Sigmoid colon (tissue), 7 donors: Measurements from ENCODE around the gene CYTH4. TPM values are rescaled to one million over a fixed set of nuclear protein-coding genes. Genes with fewer than 3 reads are reported as not detected.

Experiments used
- DNase-seq: peaks from one replicate; pipeline ENCODE4 v3.0.0-alpha.2; 2019
- H3K27ac ChIP-seq, 4 donors: fragments of 200-600 bp; sonication (generic); one replicate each; pipeline ENCODE4 v1.5.1; 2016 to 2019; ENCODE audit warnings: mild to moderate bottlenecking in 1 of 4
- H3K27me3 ChIP-seq, 3 donors: fragments of 200-600 bp; sonication (generic); one replicate each; pipeline ENCODE4 v1.5.1; 2019; ENCODE audit warnings: mild to moderate bottlenecking in 1 of 3
- H3K36me3 ChIP-seq, 4 donors: fragments of 200-600 bp; sonication (generic); one replicate each; pipeline ENCODE4 v1.5.1; 2016 to 2019
- H3K4me1 ChIP-seq, 4 donors: fragments of 200-600 bp; sonication (generic); one replicate each; pipeline ENCODE4 v1.5.1; 2017 to 2019
- H3K4me3 ChIP-seq, 4 donors: fragments of 200-600 bp; sonication (generic); one replicate each; pipeline ENCODE4 v1.5.1; 2017 to 2019; ENCODE audit warnings: mild to moderate bottlenecking in 2 of 4, moderate library complexity in 1 of 4
- H3K9me3 ChIP-seq, 4 donors: fragments of 200-600 bp in 3 of 4; sonication (generic) in 3 of 4; one replicate each; pipeline versions ENCODE4 v1.5.1 to v1.6.1; 2013 to 2019
- CTCF ChIP-seq, 4 experiments: fragments of 450-650 bp in 3 of 4; fragments of 200-600 bp in 1 of 4; IDR thresholded peaks; one replicate each; pipeline ENCODE4 v1.5.1; 2016 to 2019; ENCODE audit warnings: antibody characterized with exemption in 4 of 4, mild to moderate bottlenecking in 3 of 4, moderate library complexity in 2 of 4
- EP300 ChIP-seq, 4 donors: sonication (generic); formaldehyde crosslinking; IDR thresholded peaks; one replicate each; pipeline ENCODE4 v1.6.1; 2017; ENCODE audit warnings: antibody characterized with exemption in 4 of 4
- POLR2A ChIP-seq, 2 donors: fragments of 450-650 bp; IDR thresholded peaks; one replicate each; pipeline ENCODE4 v1.6.1; 2016; ENCODE audit warnings: antibody characterized with exemption in 2 of 2, mild to moderate bottlenecking in 2 of 2, moderate library complexity in 2 of 2
- POLR2AphosphoS5 ChIP-seq, 4 donors: sonication (generic); formaldehyde crosslinking; IDR thresholded peaks; one replicate each; pipeline ENCODE4 v1.6.1; 2017; ENCODE audit warnings: antibody characterized with exemption in 4 of 4
- WGBS, 2 donors: extraction: QIAGEN DNeasy Blood & Tissue Kit; methylation state at CpG; one replicate each; pipeline ENCODE4 v1.1.7; 2013; 5-methylcytosine and 5-hydroxymethylcytosine counted together
- intact Hi-C: fragments of 100-400 bp; cut with DNase I; formaldehyde crosslinking; loops from one replicate; pipeline ENCODE4 v1.15.1; 2023
- polyA plus RNA-seq, 3 donors: library from polyadenylated mRNA; stranded (reverse); fragments of 200-250 nt; gene quantifications; one replicate each; pipeline ENCODE4 v1.2.3, GENCODE V29; 2013
- total RNA-seq, 4 donors: library from RNA; depleted of rRNA; stranded (reverse); fragments of >200 nt; gene quantifications; one replicate each; pipeline ENCODE4 v1.1.0, GENCODE V29; 2016
- donor health status: healthy with polysubstance abuse.
- donor health status: Bipolar disorder and iron deficiency.
- donor health status: healthy.

CYTH4 gene
- total and polyA plus RNA-seq, 7 donors, result 4.2 to 22.0 (median 7.2) TPM

GRCh38 chr22:37357446-37358075 is 75.3 kb downstream of the CYTH4 start:
- WGBS, 2 donors, result 87 to 91% methylated on average over 10 of the region's 10 CpGs
- H3K9me3 ChIP-seq, result no peaks in the 10 kb centered on the region
- H3K27ac ChIP-seq, result no peak overlapping the region
- H3K4me1 ChIP-seq, result no peaks in the 10 kb centered on the region
- intact Hi-C loops, result no loop called here
- H3K36me3 ChIP-seq, result no peaks in the 10 kb centered on the region
- H3K27me3 ChIP-seq, result peaks cover 0 to 28% (median 0%) of the 10 kb centered on the region in 3 donors
- H3K4me3 ChIP-seq, result no peak overlapping the region
- no peak for DNase-seq
- no peak for TF ChIP-seq EP300 (IDR thresholded peaks at IDR 0.05)
- no peak for TF ChIP-seq POLR2AphosphoS5 (IDR thresholded peaks at IDR 0.05)
- no peak for TF ChIP-seq POLR2A (IDR thresholded peaks at IDR 0.05)
- no peak for TF ChIP-seq CTCF (IDR thresholded peaks at IDR 0.05)

GRCh38 chr22:37358386-37358785 is 76.1 kb downstream of the CYTH4 start:
- Histone ChIP-seq H3K4me1 (no peaks in the 10 kb centered on the region), H3K27me3 (peaks cover 0 to 25% (median 0%) of the 10 kb centered on the region in 3 donors), H3K27ac (no peak overlapping the region), H3K36me3 (no peaks in the 10 kb centered on the region), H3K4me3 (no peak overlapping the region), H3K9me3 (no peaks in the 10 kb centered on the region)
- no peak for DNase-seq
- TF ChIP-seq POLR2A (IDR thresholded peaks at IDR 0.05), result no peak
- TF ChIP-seq CTCF (IDR thresholded peaks at IDR 0.05), result no peak
- TF ChIP-seq POLR2AphosphoS5 (IDR thresholded peaks at IDR 0.05), result no peak
- TF ChIP-seq EP300 (IDR thresholded peaks at IDR 0.05), result no peak
- 88 to 92% methylated on average over 11 of the region's 11 CpGs for WGBS, 2 donors
- intact Hi-C loops, result no loop called here

- Histone ChIP-seq H3K27me3 (peaks cover 0 to 25% (median 0%) of the 10 kb centered on the region in 3 donors), H3K9me3 (no peaks in the 10 kb centered on the region), H3K36me3 (no peaks in the 10 kb centered on the region), H3K4me1 (no peaks in the 10 kb centered on the region), H3K27ac (no peak overlapping the region), H3K4me3 (no peak overlapping the region)
- no peak for DNase-seq
- TF ChIP-seq CTCF (IDR thresholded peaks at IDR 0.05) (no peak), EP300 (IDR thresholded peaks at IDR 0.05) (no peak), POLR2A (IDR thresholded peaks at IDR 0.05) (no peak), POLR2AphosphoS5 (IDR thresholded peaks at IDR 0.05) (no peak)
- 78% methylated on average over 8 of the region's 8 CpGs for WGBS, 2 donors
- intact Hi-C loops, result no loop called here
Observed at GRCh38 chr22:37358917-37359316, 76.6 kb downstream of the CYTH4 start.

- Histone ChIP-seq H3K27ac (no peak overlapping the region), H3K4me1 (no peaks in the 10 kb centered on the region), H3K4me3 (no peak overlapping the region), H3K36me3 (no peaks in the 10 kb centered on the region), H3K9me3 (no peaks in the 10 kb centered on the region), H3K27me3 (peaks cover 0 to 8% (median 0%) of the 10 kb centered on the region in 3 donors)
- intact Hi-C loops, result no loop called here
- no peak for DNase-seq
- WGBS, 2 donors, result 62 to 69% methylated on average over 3 of the region's 3 CpGs
- TF ChIP-seq CTCF (IDR thresholded peaks at IDR 0.05) (no peak), POLR2AphosphoS5 (IDR thresholded peaks at IDR 0.05) (no peak), POLR2A (IDR thresholded peaks at IDR 0.05) (no peak), EP300 (IDR thresholded peaks at IDR 0.05) (no peak)
Observed at GRCh38 chr22:37362621-37363020, 80.3 kb downstream of the CYTH4 start.
